OCI-LY3 (cell line): Measurements from ENCODE around the gene CFAP251.

ENCODE experiments used
- H2AFZ ChIP-seq: fragments of 200-600, 300-600 bp; shearing (Covaris generic); 2 replicates; pipeline ENCODE4 v1.6.0; 2014; ENCODE audit warnings: antibody characterized with exemption, low read depth, low read length
- H3K27ac ChIP-seq: fragments of 200-600, 300-600 bp; sonication (generic); 2 replicates; pipeline ENCODE4 v1.5.1; 2014; ENCODE audit warnings: mild to moderate bottlenecking, low read length, moderate library complexity, mixed read lengths
- H3K27me3 ChIP-seq: fragments of 200-600, 300-600 bp; sonication (generic); 2 replicates; pipeline ENCODE4 v1.6.1; 2014; ENCODE audit warnings: low read depth, low read length, mixed read lengths
- H3K36me3 ChIP-seq: fragments of 200-600, 300-600 bp; sonication (generic); replicated peaks from 2 replicates; pipeline ENCODE3; 2014; ENCODE audit warnings: low read depth, low read length, mixed read lengths
- H3K4me1 ChIP-seq: fragments of 300-600, 200-600 bp; sonication (generic); 2 replicates; pipeline ENCODE4 v1.6.1; 2014; ENCODE audit warnings: low read length, mixed read lengths
- H3K4me2 ChIP-seq: fragments of 200-600, 300-600 bp; sonication (generic); 2 replicates; pipeline ENCODE4 v1.6.1; 2014; ENCODE audit warnings: low read length, mixed read lengths
- H3K4me3 ChIP-seq: fragments of 300-600, 200-600 bp; sonication (generic); 2 replicates; pipeline ENCODE4 v1.5.1; 2014; ENCODE audit warnings: antibody characterized with exemption, mild to moderate bottlenecking, low read length, moderate library complexity
- H3K79me2 ChIP-seq: fragments of 300-600, 200-600 bp; shearing (Covaris generic); 2 replicates; pipeline ENCODE4 v1.6.1; 2014; ENCODE audit warnings: mild to moderate bottlenecking, low read length, mixed read lengths
- H3K9ac ChIP-seq: fragments of 300-600, 200-600 bp; shearing (Covaris generic); 2 replicates; pipeline ENCODE4 v1.6.0; 2014; ENCODE audit warnings: mild to moderate bottlenecking, low read length, moderate library complexity
- H3K9me3 ChIP-seq: fragments of 200-600, 300-600 bp; shearing (Covaris generic); 2 replicates; pipeline ENCODE4 v1.6.1; 2014; ENCODE audit warnings: low read length, mixed read lengths; ENCODE audit not compliant: insufficient read depth
- H4K20me1 ChIP-seq: fragments of 200-600, 300-600 bp; sonication (generic); 2 replicates; pipeline ENCODE4 v1.6.1; 2016; ENCODE audit warnings: low read length, mixed read lengths; ENCODE audit not compliant: insufficient read depth
- CTCF ChIP-seq: fragments of 200-600, 300-600 bp; sonication (generic); IDR thresholded peaks from 2 replicates; pipeline ENCODE4 v1.5.1; 2014; ENCODE audit warnings: antibody characterized with exemption, low read length, low read depth
- EZH2phosphoT487 ChIP-seq: fragments of 200-600 bp; shearing (Covaris generic); IDR thresholded peaks from 2 replicates; pipeline ENCODE4 v1.6.1; 2018; ENCODE audit warnings: antibody characterized with exemption, mixed run types, low read depth

Gene CFAP251

DNA sequence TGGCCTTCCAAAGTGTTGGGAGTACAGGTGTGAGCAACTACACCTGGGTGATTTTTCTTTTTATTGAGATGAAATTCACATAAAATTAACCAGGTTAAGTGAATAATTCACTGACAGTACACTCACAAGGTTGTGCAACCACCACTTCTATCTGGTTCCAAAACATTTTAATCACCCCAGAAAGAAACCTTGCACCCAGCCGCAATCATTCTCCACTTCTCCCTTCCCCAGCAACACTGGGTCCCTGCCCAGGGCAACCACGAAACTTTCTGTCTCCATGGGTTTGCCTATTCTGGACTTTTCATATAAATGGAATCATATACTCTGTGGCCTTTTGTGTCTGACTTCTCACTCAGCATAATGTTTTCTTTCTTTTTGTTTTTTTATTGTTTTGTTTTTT lies 133.9 kb downstream of the CFAP251 start:
- Histone ChIP-seq H3K4me2 (no peak overlapping the region), H3K9ac (no peak overlapping the region), H3K27ac (no peak overlapping the region), H4K20me1 (peaks cover 4% of the 10 kb centered on the region; the same call in 1 of the 2 replicates), H3K79me2 (no peaks in the 10 kb centered on the region), H3K9me3 (no peaks in the 10 kb centered on the region), H3K4me3 (no peak overlapping the region), H3K4me1 (no peaks in the 10 kb centered on the region), H2AFZ (no peak overlapping the region), H3K27me3 (no peaks in the 10 kb centered on the region), H3K36me3 (peaks cover 34% of the 10 kb centered on the region)
- TF ChIP-seq EZH2phosphoT487, result no peak
- TF ChIP-seq CTCF, result no peak
